ENCODE data around the gene ARHGAP19. TPM values are rescaled to one million over a fixed set of nuclear protein-coding genes. Genes with fewer than 3 reads are reported as not detected.

ARHGAP19 gene
- total RNA-seq, 1 experiment from 2014 or later = 33.2 TPM

GRCh38 chr10:97174276-97174775 lies 118.1 kb downstream of the ARHGAP19 start:
- Histone ChIP-seq H4K8ac (replicated peaks; ENCODE audit: insufficient read length, low read depth, low read length) (no peak overlapping the region), H3K56ac (ENCODE audit: insufficient read length, low read depth, low read length) (no peak overlapping the region), H3K4me2 (ENCODE audit: insufficient read depth, insufficient read length, low read length) (no peak overlapping the region), H3K23me2 (ENCODE audit: insufficient read length, low read depth, low read length, poor library complexity, severe bottlenecking) (peaks cover under 1% of the 10 kb centered on the region), H3K79me2 (ENCODE audit: insufficient read depth, low read length) (no peaks in the 10 kb centered on the region), H4K20me1 (ENCODE audit: control insufficient read depth, insufficient read depth, insufficient read length) (no peaks in the 10 kb centered on the region), H3K9me3 (ENCODE audit: control insufficient read depth, low read depth, low read length) (no peaks in the 10 kb centered on the region), H2BK12ac (ENCODE audit: insufficient read length, low read depth, low read length) (no peak overlapping the region), H3T11ph (ENCODE audit: low read length) (no peak overlapping the region), H3K9ac (ENCODE audit: extremely low read depth, insufficient read length, low read length) (no peak overlapping the region), H3K4me1 (ENCODE audit: insufficient read depth, low read length) (no peaks in the 10 kb centered on the region), H2BK15ac (ENCODE audit: low read depth, low read length) (no peak overlapping the region), H2BK20ac (ENCODE audit: low read depth, low read length, poor library complexity, severe bottlenecking) (no peak overlapping the region), H3K23ac (ENCODE audit: insufficient read length, low read depth, low read length) (no peak overlapping the region), H3K79me1 (ENCODE audit: insufficient read depth, low read depth, low read length, poor library complexity, severe bottlenecking) (no peaks in the 10 kb centered on the region), H3K27ac (ENCODE audit: insufficient read length, low read depth, low read length) (no peak overlapping the region), H3K18ac (ENCODE audit: insufficient read length, low read depth, low read length) (no peak overlapping the region), H2BK5ac (ENCODE audit: insufficient read length, low read length) (no peak overlapping the region), H3K4ac (ENCODE audit: low read depth, low read length) (no peak overlapping the region), H3K14ac (ENCODE audit: insufficient read depth, low read length) (no peak overlapping the region), H2BK120ac (ENCODE audit: low read depth, low read length, poor library complexity, severe bottlenecking) (no peak overlapping the region), H4K91ac (ENCODE audit: insufficient read length, low read depth, low read length) (no peak overlapping the region), H2AFZ (ENCODE audit: low read length) (no peak overlapping the region), H4K5ac (ENCODE audit: insufficient read length, low read depth, low read length) (no peak overlapping the region), H3K27me3 (ENCODE audit: insufficient read depth, low read length) (no peaks in the 10 kb centered on the region), H2AK5ac (ENCODE audit: insufficient read length, low read length) (no peak overlapping the region)
- peaks cover 6 to 22% of the 10 kb centered on the region in 2 experiments for H3K4me1 Mint-ChIP-seq
- TF ChIP-seq CTCF (conservative IDR thresholded peaks at IDR 0.05) = no peak
- no peaks in the 10 kb centered on the region for H3K9me3 Mint-ChIP-seq
- H3K36me3 Mint-ChIP-seq (ENCODE audit: insufficient read depth in 1 of 3, low read depth in 3 of 3) = no peaks in the 10 kb centered on the region
- no peak overlapping the region for H3K27ac Mint-ChIP-seq
- no CpG with 5 or more reads among the region's 5 CpGs for WGBS (ENCODE audit: extremely low coverage, insufficient read length, low lambda C conversion rate)
- no peak for DNase-seq
- H3K27me3 Mint-ChIP-seq (ENCODE audit: low read depth) = peaks cover 6% of the 10 kb centered on the region
- H3K4me3 Mint-ChIP-seq = no peak overlapping the region
